Hepatocyte (in vitro differentiated cells): ENCODE measurements around the gene ADCY9.

ENCODE experiments used
- CTCF ChIP-seq: fragments of 200-600 bp; sonication (generic); IDR thresholded peaks from 2 replicates; pipeline ENCODE4 v1.5.1; 2016; ENCODE audit warnings: antibody characterized with exemption, mild to moderate bottlenecking; ENCODE audit not compliant: poor library complexity
- EZH2phosphoT487 ChIP-seq: fragments of 200-600 bp; sonication (generic); IDR thresholded peaks from one replicate; pipeline ENCODE4 v1.6.1; 2018; ENCODE audit warnings: antibody characterized with exemption, mild to moderate bottlenecking, low read depth, moderate library complexity; ENCODE audit not compliant: unreplicated experiment, severe bottlenecking

GRCh38 chr16:3999479-4000325, 116.5 kb downstream of the ADCY9 start:
- TF ChIP-seq CTCF, result no peak
- no peak for TF ChIP-seq EZH2phosphoT487
